Measurements from ENCODE around the gene YAF2. TPM values are rescaled to one million over a fixed set of nuclear protein-coding genes. Genes with fewer than 3 reads are reported as not detected.
"Not testable (repeated sequence)": the region's sequence is repeated elsewhere in the genome, so short reads cannot be mapped to it uniquely, and the experiment has no call there.

Gene YAF2
- total RNA-seq, 3 donors from 2014 or later, result 19.0 to 37.8 (median 22.2) TPM

GRCh38 chr12:42196723-42197603 is 41.1 kb downstream of the YAF2 start:
- Histone ChIP-seq H3K4me1 (ENCODE audit: low read depth) (no peaks in the 10 kb centered on the region), H3K9me3 (no peaks in the 10 kb centered on the region), H3K36me3 (ENCODE audit: low read depth) (no peaks in the 10 kb centered on the region), H3K4me3 (no peak overlapping the region)
- intact Hi-C loops (cut with DNase I, micrococcal nuclease), result no loop called here
- no peak for ATAC-seq
- DNase-seq, result no peak
- TF ChIP-seq, protein P1, sequence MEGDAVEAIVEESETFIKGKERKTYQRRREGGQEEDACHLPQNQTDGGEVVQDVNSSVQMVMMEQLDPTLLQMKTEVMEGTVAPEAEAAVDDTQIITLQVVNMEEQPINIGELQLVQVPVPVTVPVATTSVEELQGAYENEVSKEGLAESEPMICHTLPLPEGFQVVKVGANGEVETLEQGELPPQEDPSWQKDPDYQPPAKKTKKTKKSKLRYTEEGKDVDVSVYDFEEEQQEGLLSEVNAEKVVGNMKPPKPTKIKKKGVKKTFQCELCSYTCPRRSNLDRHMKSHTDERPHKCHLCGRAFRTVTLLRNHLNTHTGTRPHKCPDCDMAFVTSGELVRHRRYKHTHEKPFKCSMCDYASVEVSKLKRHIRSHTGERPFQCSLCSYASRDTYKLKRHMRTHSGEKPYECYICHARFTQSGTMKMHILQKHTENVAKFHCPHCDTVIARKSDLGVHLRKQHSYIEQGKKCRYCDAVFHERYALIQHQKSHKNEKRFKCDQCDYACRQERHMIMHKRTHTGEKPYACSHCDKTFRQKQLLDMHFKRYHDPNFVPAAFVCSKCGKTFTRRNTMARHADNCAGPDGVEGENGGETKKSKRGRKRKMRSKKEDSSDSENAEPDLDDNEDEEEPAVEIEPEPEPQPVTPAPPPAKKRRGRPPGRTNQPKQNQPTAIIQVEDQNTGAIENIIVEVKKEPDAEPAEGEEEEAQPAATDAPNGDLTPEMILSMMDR (IDR thresholded peaks at IDR 0.05), result no peak

- Histone ChIP-seq H3K36me3 (ENCODE audit: low read depth) (no peaks in the 10 kb centered on the region), H3K9me3 (no peaks in the 10 kb centered on the region), H3K4me1 (ENCODE audit: low read depth) (no peaks in the 10 kb centered on the region), H3K4me3 (no peak overlapping the region)
- intact Hi-C loops (cut with DNase I, micrococcal nuclease), result no loop called here
- no peak for ATAC-seq
- TF ChIP-seq, protein P1 (IDR thresholded peaks at IDR 0.05), result no peak
- DNase-seq, result no peak
Observed at GRCh38 chr12:42192686-42193085, 45.4 kb downstream of the YAF2 start.

DNA sequence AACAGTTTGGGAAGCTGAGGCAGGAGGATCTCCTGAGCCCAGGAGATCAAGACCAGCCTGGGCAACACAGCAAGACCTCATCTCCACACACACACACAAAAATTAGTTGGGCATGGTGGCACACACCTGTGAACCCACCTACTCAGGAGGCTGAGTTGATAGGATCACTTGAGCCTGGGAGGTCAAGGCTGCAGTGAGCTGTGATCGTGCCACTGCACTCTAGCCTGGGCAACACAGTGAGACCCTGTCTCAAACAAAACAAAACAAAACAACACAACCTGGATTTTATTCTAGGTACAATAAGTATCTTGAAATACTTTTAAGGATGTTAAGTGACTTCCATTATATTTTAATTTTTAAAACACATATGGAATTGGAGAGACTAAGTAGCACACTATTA is 45.8 kb downstream of the YAF2 start:
- ATAC-seq (no peak), DNase-seq (no peak)
- intact Hi-C loops (cut with DNase I, micrococcal nuclease), result no loop called here
- H3K9me3 ChIP-seq, result no peaks in the 10 kb centered on the region
- TF ChIP-seq, protein P1 (IDR thresholded peaks at IDR 0.05), result no peak
- H3K4me3 ChIP-seq, result no peak overlapping the region
- H3K36me3 ChIP-seq (ENCODE audit: low read depth), result no peaks in the 10 kb centered on the region
- no peaks in the 10 kb centered on the region for H3K4me1 ChIP-seq (ENCODE audit: low read depth)

- no peak for ATAC-seq
- intact Hi-C loops (cut with DNase I, micrococcal nuclease), result no loop called here
- H3K36me3 ChIP-seq (ENCODE audit: low read depth), result no peaks in the 10 kb centered on the region
- no peak for DNase-seq
- TF ChIP-seq, protein P1 (IDR thresholded peaks at IDR 0.05), result no peak
- no peak overlapping the region for H3K4me3 ChIP-seq
- H3K9me3 ChIP-seq, result no peaks in the 10 kb centered on the region
- H3K4me1 ChIP-seq (ENCODE audit: low read depth), result no peaks in the 10 kb centered on the region
Observed at GRCh38 chr12:42190376-42190775, 47.7 kb downstream of the YAF2 start.

DNA sequence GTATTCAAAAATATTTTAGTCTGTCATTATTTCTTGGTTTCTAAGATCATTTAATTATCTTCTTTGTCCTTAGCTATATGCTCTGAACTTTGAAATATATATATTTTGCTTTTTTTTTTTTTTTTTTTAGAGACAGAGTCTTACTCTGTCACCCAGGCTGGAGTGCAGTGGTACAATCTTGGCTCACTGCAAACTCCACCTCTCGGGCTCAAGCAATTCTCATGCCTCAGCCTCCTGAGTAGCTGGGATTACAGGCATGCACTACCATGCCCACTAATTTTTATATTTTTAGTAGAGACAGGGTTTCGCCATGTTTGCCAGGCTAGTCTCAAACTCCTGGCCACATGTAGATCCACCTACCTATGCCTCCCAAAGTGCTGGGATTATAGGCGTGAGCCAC is 49.8 kb downstream of the YAF2 start:
- H3K4me1 ChIP-seq (ENCODE audit: low read depth); ATAC-seq; H3K9me3 ChIP-seq; H3K4me3 ChIP-seq; H3K36me3 ChIP-seq (ENCODE audit: low read depth); DNase-seq; intact Hi-C loops (cut with DNase I, micrococcal nuclease): not testable (repeated sequence)

DNA sequence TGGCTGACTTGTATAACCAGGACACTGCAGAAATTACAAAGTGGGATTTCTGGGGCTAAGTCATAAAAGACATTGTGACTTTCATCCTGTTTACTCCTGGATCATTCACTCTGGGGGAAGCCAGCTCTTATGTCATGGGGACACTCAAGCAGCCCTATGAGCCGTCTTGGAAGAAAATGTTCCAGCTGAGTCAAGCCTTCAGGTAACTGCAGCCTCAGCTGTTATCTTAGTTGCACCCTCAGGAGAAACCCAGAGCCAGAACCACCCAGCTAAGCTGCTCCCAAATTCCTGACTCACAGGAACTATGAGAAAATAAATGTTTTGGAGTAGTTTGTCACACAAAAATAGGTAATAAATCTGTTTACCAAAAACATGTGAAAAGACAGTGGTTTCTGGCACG is 50.2 kb downstream of the YAF2 start:
- intact Hi-C loops (cut with DNase I, micrococcal nuclease), result no loop called here
- H3K4me1 ChIP-seq (ENCODE audit: low read depth), result no peaks in the 10 kb centered on the region
- H3K9me3 ChIP-seq, result no peaks in the 10 kb centered on the region
- ATAC-seq, result no peak
- H3K4me3 ChIP-seq, result no peak overlapping the region
- DNase-seq, result no peak
- TF ChIP-seq, protein P1 (IDR thresholded peaks at IDR 0.05), result no peak
- no peaks in the 10 kb centered on the region for H3K36me3 ChIP-seq (ENCODE audit: low read depth)
